ES-I3 (cell line): Measurements from ENCODE around the gene PHLPP1.

Experiments
- H3K36me3 ChIP-seq: 2 replicates; pipeline ENCODE4 v1.6.1; 2013; ENCODE audit warnings: mild to moderate bottlenecking, low read length, control low read depth, moderate library complexity; ENCODE audit not compliant: insufficient read depth
- H3K4me1 ChIP-seq: 2 replicates; pipeline ENCODE4 v1.6.1; 2013; ENCODE audit warnings: mild to moderate bottlenecking, control low read depth, low read length; ENCODE audit not compliant: insufficient read depth
- H3K9ac ChIP-seq: 2 replicates; pipeline ENCODE4 v1.6.1; 2013; ENCODE audit warnings: low read depth, mild to moderate bottlenecking, low read length, moderate library complexity
- H3K9me3 ChIP-seq: 2 replicates; pipeline ENCODE4 v1.6.1; 2013; ENCODE audit warnings: mild to moderate bottlenecking, low read length, moderate library complexity; ENCODE audit not compliant: control insufficient read depth, insufficient read depth

The PHLPP1 gene

DNA sequence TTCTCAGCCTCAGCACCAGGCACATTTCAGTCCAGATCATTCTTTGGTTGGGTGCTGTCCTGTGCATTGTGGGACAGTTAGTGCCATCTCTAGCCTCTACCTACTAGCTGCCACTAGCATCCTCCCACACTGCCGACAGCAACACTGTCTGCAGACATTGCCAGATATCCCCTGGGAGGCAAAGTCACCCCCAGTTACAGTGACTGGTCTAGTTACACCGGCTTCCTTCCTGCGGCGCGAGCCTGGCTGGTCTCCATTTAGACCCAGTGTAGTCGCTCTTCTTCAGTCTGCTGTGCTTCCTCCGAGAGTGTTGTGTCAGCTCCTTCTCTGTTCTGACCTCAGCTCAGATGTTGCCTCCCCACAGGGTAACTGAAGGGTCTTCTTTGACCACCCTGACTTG lies 283.1 kb downstream of the PHLPP1 start:
- Histone ChIP-seq H3K36me3 (no peaks in the 10 kb centered on the region), H3K4me1 (no peaks in the 10 kb centered on the region), H3K9ac (no peak overlapping the region), H3K9me3 (no peaks in the 10 kb centered on the region)

DNA sequence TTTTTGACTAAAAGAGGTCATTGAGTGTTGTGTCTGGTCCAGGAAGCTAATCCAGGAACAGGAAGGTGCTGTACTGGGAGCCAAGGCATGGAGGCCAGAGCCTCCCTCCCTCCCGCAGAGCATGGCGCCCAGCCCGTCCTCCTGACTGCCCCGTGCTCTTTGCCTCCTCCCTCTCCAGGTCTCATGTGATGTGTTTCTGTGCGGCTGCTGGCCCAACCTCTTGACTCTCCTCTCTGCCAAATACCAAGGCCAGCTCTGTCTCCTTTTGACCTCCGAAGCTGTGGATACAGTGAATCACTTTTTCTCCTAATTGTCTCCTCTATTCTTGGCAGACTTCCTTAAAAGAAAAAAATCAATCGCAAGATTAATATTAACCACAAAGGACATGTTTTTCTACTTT lies 284.1 kb downstream of the PHLPP1 start:
- Histone ChIP-seq H3K9ac (no peak overlapping the region), H3K36me3 (no peaks in the 10 kb centered on the region), H3K9me3 (no peaks in the 10 kb centered on the region), H3K4me1 (no peaks in the 10 kb centered on the region)

DNA sequence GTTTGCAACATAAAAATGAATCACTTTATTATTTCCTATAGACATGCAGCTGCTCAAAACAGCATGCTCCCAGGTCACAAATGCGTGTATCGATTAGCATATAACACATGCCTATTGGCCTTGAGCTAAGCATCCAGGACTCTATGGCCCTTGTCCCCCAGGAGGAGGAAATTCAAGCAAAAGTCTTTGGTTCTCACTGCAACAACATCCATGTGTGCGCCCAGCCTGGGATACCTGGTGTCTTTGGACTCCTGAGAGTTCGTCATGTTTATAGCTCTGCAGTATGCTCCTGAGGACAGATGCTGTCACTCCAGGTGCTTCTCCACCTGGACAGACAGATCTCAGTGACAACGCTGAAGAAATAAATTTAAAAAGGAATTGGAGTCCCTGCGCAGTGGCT lies 284.6 kb downstream of the PHLPP1 start:
- Histone ChIP-seq H3K9me3 (no peaks in the 10 kb centered on the region), H3K9ac (no peak overlapping the region), H3K36me3 (no peaks in the 10 kb centered on the region), H3K4me1 (no peaks in the 10 kb centered on the region)

DNA sequence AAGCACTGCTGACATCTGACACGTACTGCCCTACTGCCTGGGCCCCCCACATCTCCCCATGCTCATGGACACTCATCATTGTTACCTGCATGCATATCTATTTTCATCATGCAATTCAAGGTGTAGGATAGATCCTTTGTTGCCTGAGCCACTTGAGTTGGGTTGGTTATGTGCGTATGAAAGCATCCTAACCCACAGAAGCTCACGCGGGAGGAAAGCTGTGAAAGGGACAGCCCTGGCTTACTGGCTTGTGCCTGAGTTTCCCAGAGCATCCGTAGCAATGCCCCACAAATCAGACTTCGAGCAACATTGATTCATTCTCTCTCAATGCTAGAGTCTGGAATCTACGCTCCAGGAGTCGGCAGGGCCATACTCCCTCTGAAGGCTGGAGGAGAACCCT lies 285.5 kb downstream of the PHLPP1 start:
- Histone ChIP-seq H3K9ac (no peak overlapping the region), H3K9me3 (no peaks in the 10 kb centered on the region), H3K36me3 (no peaks in the 10 kb centered on the region), H3K4me1 (no peaks in the 10 kb centered on the region)

DNA sequence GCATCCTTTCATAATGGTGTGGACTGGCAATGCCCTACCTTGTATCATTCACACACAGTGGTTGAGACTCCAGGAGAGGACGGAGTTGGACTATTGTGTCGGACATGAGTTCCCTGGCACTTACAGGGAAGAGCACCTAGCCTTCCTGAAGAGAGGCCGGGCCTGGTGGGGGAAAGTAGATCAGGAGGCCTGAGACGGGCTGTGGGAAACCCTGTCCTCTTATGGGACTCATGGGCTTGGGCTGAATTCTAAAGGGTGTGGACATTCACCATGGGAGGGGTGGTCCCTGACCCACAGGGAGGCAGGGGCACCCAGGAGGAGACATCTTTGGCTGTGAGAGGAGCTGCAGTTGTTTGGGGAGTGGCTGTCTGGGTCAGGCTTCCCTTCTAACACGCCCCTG lies 286.5 kb downstream of the PHLPP1 start:
- Histone ChIP-seq H3K9me3 (no peaks in the 10 kb centered on the region), H3K9ac (no peak overlapping the region), H3K36me3 (no peaks in the 10 kb centered on the region), H3K4me1 (no peaks in the 10 kb centered on the region)

DNA sequence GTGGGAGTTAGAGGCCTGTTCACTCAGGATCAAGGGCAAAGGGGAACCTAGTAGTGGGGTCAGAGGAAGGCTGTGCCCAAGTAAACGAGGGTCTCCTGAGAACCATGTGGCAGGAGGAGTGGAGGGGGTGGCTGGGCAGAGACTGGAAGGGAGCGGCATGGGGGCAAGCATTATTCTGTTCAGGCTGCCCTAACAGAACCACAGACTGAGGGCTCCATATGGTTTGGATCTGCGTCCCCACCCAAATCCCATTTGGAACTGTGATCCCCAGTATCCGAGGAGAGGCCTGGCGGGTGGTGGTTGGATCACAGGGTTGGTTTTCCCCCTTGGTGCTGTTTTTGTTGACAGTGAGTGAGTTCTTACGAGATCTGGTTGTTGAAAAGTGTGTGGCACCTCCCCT lies 287.0 kb downstream of the PHLPP1 start:
- Histone ChIP-seq H3K9me3 (no peaks in the 10 kb centered on the region), H3K9ac (no peak overlapping the region), H3K4me1 (no peaks in the 10 kb centered on the region), H3K36me3 (no peaks in the 10 kb centered on the region)

DNA sequence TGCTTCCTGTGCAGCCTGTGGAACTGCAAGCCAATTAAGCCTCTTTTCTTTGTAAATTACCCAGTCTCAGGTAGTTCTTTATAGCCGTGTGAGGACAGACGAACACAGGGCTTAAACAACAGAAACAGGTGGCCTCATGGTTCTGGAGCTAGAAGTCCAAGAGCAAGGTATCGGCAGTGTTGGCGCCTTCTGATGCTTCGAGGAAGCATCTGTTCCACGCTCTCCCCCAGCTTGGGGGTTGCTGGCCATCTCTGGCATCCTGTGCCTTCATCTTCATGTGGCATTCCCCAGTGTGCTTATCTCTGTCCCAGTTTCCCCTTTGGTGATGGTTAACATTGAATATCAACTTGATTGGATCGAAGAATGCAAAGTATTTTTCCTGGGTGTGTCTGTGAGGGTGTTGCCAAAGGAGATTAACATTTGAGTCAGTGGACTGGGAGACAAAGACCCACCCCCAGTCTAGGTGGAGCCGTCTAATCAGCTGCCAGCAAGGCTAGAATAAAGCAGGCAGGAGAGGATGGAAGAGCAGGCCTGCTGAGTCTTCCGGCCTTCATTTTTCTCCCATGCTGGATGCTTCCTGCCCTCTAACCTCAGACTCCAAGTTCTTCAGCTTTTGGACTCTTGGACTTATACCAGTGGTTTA lies 287.6 kb downstream of the PHLPP1 start:
- Histone ChIP-seq H3K36me3 (no peaks in the 10 kb centered on the region), H3K9ac (no peak overlapping the region), H3K9me3 (no peaks in the 10 kb centered on the region), H3K4me1 (no peaks in the 10 kb centered on the region)

DNA sequence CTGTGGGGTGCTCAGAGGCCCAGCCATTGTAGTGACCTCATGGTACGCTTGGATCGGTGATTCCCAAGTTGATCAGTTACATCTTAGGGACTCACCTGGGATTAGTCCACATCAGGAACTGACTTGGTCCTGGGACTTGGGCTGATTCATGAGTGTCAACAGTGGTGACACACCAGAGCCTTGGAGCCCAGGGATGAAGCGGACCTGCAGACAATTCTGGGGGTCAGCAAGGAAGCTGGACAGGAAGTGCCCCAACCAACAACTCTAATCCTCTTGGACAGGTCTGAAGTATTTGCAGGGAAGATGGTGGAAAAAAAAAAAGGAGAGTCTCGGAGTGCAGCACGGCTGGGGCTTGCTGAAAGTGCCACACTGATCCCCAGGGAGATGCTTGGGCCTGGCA lies 288.6 kb downstream of the PHLPP1 start:
- H3K9ac ChIP-seq, result no peak overlapping the region
- H3K36me3 ChIP-seq, result no peaks in the 10 kb centered on the region
- H3K9me3 ChIP-seq, result no peaks in the 10 kb centered on the region
- H3K4me1 ChIP-seq, result no peaks in the 10 kb centered on the region

DNA sequence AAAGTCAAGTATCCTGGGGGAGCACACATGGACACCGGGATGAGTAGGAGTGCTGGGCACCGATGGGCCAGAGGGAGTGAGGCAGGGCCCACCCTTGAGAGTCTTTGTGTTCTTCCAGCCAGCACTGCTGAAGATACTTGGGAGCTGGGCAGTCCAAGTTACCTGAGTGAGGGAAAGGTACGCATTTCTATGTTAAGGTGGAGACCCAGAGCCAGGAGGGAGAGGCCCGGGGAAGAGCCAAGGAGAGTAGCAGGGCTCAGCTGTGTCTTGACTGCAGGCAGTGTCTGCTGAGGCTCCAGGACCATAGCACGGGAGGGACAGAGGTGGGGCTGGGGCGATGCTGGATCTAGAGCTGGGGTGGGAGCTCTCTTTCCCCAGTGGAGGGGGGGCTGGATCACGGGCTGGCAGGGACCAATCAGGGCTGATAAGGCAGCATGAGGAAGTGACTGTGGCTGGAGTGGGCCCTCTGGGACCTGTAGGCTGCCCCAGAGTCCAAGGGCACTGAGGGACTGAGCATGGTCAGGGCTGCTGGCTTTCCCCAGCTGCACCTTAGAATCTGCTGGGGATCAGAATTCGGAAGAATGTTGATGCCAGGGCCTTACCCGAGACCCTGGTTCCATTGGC lies 289.2 kb downstream of the PHLPP1 start:
- Histone ChIP-seq H3K9me3 (no peaks in the 10 kb centered on the region), H3K4me1 (no peaks in the 10 kb centered on the region), H3K9ac (no peak overlapping the region), H3K36me3 (no peaks in the 10 kb centered on the region)

DNA sequence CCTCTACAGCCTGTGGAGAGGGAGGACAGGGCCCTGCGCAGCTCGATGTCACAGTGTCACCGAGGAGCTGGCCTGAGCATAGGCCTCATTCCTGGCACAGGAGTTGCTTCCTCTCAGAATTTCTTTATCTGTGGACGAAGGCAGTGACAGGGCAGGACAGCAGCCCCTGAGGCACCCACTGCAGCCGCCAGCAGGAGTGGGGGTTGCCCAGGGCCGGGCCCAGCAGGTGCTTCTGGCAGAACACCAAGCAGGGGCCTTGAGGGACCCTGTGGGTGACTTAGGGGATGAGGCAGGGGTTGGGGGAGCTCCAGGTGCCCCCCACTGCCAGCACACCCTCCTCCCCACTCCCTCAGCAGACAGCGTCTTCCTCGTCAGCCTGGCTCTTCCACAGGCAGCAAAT lies 290.0 kb downstream of the PHLPP1 start:
- Histone ChIP-seq H3K36me3 (no peaks in the 10 kb centered on the region), H3K9ac (no peak overlapping the region), H3K9me3 (no peaks in the 10 kb centered on the region), H3K4me1 (no peaks in the 10 kb centered on the region)

DNA sequence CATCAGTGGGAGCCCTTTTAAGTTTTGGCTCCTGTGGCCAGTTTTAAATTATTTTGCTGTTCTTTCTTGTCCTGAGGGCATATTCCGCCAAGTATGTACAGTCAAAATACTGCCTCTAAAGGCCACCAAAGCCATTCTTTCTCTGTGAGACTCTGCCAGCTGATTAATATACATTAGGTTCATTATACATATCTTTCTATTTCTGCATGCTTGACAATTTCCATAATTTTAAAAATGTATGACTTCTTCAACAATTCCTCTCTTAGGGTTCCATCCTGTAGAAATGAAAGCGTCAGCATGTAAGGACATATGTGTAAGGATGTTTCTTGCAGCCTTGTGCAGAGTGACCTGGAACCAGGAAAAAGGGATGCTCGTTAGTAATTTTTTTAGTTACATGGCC lies 291.9 kb downstream of the PHLPP1 start:
- H3K4me1 ChIP-seq, result no peaks in the 10 kb centered on the region
- no peak overlapping the region for H3K9ac ChIP-seq
- no peaks in the 10 kb centered on the region for H3K36me3 ChIP-seq
- H3K9me3 ChIP-seq, result no peaks in the 10 kb centered on the region

DNA sequence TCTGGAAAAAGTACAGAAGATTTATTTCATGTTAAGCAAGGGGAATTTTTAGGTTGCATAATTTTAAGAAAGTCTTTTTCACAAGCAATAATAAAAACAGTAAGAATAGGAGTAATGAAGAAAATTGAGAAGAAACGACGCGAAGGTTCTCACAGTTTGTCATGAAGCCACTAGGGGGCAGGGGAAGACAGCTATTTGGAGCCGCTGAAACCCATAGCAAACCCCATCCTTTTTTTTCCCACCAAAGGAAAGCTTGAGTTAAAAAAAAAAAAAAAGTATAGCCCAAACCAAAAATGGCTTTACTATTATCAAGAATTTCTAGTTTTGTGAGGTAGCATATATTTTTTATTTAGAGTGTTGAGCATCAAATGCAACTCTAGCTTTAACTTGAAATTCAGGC lies 300.9 kb downstream of the PHLPP1 start:
- Histone ChIP-seq H3K36me3 (no peaks in the 10 kb centered on the region), H3K9me3 (no peaks in the 10 kb centered on the region), H3K4me1 (no peaks in the 10 kb centered on the region), H3K9ac (no peak overlapping the region)

DNA sequence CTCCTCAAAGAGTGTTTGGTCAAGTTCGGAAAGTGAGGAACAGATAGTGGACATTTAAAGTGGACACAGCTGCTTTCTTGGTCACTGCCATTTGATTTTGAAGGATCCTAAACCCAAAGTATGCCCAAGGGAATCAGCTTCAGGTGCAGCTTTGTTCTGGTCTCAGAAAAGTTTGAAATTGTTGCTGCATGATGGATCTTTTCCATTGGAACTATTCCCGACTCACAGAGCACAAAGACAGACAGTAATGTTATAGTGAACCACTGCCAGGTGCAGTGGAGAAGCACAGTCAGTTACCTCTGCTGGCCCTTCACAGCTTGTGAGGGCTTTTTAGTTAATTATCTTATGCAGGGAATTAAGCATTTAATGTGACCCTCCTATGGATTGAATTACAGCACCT lies 301.7 kb downstream of the PHLPP1 start:
- Histone ChIP-seq H3K4me1 (no peaks in the 10 kb centered on the region), H3K9me3 (no peaks in the 10 kb centered on the region), H3K36me3 (no peaks in the 10 kb centered on the region), H3K9ac (no peak overlapping the region)

DNA sequence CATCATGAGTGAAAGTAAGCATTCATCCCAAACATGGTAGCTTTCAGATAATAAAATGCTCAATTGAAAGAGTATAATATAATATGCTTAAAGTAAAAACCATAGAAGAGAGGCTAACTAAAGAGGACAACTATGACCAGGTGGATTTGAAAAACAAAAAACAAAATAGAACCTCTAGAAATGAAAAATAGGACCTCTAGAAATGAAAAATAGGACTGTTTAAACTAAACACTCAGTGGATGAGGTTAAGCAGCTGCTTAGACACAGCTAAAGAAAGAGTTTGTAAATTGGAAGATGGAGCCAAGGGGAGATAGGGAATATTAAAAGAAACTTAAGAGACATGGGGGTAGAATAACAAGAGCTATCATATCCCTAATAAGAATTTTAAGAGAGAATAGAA lies 302.6 kb downstream of the PHLPP1 start:
- Histone ChIP-seq H3K9me3 (no peaks in the 10 kb centered on the region), H3K4me1 (no peaks in the 10 kb centered on the region)

DNA sequence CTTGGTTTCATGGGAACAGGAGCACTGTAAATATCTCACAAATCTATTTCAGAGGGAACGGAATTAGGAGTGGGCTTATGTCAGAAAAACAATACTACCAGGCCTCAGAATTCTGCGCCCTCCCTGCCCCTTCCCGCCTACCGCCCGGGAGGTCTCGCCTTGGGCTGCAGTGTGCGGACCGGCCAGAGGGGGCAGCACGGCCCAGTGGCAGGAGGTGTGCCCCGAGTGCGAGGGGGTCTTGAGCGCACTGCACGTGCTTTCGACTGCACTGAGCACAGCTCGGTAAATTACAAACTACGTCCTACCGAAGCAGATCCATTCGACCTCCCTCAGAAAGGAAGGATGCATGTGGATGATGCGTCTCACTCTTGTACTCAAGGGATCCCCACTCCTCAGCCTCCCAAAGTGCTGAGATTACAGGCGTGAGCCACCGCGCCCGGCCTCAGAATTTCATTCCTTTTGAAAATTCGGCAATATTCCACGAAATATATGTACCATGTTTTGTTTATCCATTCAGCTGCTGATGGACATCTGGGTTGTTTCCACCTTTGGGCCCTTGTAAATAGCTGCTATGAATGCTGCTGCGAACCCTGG lies 307.2 kb downstream of the PHLPP1 start:
- H3K4me1 ChIP-seq, result no peaks in the 10 kb centered on the region
- no peak overlapping the region for H3K9ac ChIP-seq
- H3K36me3 ChIP-seq, result no peaks in the 10 kb centered on the region
- H3K9me3 ChIP-seq, result no peaks in the 10 kb centered on the region

More for the DNA sequence above, 302.6 kb downstream of the PHLPP1 start:
- Histone ChIP-seq H3K36me3 (no peaks in the 10 kb centered on the region), H3K9ac (no peak overlapping the region)
